GM12874 (cell line): ENCODE results near the gene EQTN.

ENCODE experiments used
- CTCF ChIP-seq: IDR thresholded peaks from 2 replicates; pipeline ENCODE4 v1.5.1; 2011; ENCODE audit warnings: low read depth, mild to moderate bottlenecking, control low read depth, low read length, moderate library complexity; ENCODE audit not compliant: insufficient read depth

Gene EQTN

GRCh38 chr9:27337833-27338526 is 41.0 kb upstream of the EQTN start:
- no peak for TF ChIP-seq CTCF

- TF ChIP-seq CTCF, result no peak
Observed at GRCh38 chr9:27337236-27337635, 40.3 kb upstream of the EQTN start.

- TF ChIP-seq CTCF, result no peak
Observed at GRCh38 chr9:27336829-27337228, 39.9 kb upstream of the EQTN start.

GRCh38 chr9:27336126-27336525 is 39.2 kb upstream of the EQTN start:
- no peak for TF ChIP-seq CTCF

- TF ChIP-seq CTCF, result no peak
Observed at GRCh38 chr9:27335075-27335474, 38.1 kb upstream of the EQTN start.

- peak; percentile 72 for TF ChIP-seq CTCF
Observed at GRCh38 chr9:27333241-27334052, 36.5 kb upstream of the EQTN start.

GRCh38 chr9:27331393-27331792 is 34.4 kb upstream of the EQTN start:
- TF ChIP-seq CTCF, result no peak
